ENCODE data around the gene SLC25A43.

- TF ChIP-seq POLR2AphosphoS5 (IDR thresholded peaks at IDR 0.05; ENCODE audit: low read depth, low read length) (no peak), SIN3A (IDR thresholded peaks at IDR 0.05; ENCODE audit: borderline replicate concordance, insufficient read depth, low read length) (no peak)
- TF ChIP-seq, protein P1, sequence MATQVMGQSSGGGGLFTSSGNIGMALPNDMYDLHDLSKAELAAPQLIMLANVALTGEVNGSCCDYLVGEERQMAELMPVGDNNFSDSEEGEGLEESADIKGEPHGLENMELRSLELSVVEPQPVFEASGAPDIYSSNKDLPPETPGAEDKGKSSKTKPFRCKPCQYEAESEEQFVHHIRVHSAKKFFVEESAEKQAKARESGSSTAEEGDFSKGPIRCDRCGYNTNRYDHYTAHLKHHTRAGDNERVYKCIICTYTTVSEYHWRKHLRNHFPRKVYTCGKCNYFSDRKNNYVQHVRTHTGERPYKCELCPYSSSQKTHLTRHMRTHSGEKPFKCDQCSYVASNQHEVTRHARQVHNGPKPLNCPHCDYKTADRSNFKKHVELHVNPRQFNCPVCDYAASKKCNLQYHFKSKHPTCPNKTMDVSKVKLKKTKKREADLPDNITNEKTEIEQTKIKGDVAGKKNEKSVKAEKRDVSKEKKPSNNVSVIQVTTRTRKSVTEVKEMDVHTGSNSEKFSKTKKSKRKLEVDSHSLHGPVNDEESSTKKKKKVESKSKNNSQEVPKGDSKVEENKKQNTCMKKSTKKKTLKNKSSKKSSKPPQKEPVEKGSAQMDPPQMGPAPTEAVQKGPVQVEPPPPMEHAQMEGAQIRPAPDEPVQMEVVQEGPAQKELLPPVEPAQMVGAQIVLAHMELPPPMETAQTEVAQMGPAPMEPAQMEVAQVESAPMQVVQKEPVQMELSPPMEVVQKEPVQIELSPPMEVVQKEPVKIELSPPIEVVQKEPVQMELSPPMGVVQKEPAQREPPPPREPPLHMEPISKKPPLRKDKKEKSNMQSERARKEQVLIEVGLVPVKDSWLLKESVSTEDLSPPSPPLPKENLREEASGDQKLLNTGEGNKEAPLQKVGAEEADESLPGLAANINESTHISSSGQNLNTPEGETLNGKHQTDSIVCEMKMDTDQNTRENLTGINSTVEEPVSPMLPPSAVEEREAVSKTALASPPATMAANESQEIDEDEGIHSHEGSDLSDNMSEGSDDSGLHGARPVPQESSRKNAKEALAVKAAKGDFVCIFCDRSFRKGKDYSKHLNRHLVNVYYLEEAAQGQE (IDR thresholded peaks at IDR 0.05; ENCODE audit: insufficient read depth in 1 of 2, low read depth in 2 of 2, low read length in 2 of 2) = no peak
These were observed 25.9 kb downstream of the SLC25A43 start for GRCh38 chrX:119424999-119425398.
